NCI-H2081 (cell line): ENCODE results near the gene CHST11.

ENCODE experiments used
- DNase-seq, 2 experiments: peaks; one replicate each; lab custom pipeline; 2025; lab: John Stamatoyannopoulos, UW

The CHST11 gene

GRCh38 chr12:104460041-104460719, 3.4 kb downstream of the CHST11 start:
- DNase-seq: no peak

- no peak for DNase-seq
Observed at GRCh38 chr12:104460973-104461698, 4.4 kb downstream of the CHST11 start.

DNA sequence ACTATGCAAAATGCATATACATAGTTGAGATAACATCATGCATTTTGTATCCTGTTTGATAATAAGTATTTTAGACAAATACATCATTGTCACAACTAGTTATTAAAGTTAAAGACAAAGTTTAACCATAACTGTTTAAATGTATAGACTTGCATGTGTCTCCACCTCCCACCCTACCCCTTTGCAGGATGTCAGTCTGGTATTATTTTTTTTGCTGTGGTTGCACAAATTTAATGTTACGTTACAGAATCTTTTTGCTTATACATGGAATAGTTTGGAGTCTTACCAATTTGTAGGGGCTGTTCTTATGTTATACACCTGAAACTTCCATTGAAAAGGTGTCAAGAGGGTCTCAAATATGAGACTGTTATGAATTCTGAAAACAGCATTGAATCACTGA, 5.6 kb downstream of the CHST11 start:
- no peak for DNase-seq

- DNase-seq: no peak
Observed at GRCh38 chr12:104462931-104463339, 6.2 kb downstream of the CHST11 start.

DNA sequence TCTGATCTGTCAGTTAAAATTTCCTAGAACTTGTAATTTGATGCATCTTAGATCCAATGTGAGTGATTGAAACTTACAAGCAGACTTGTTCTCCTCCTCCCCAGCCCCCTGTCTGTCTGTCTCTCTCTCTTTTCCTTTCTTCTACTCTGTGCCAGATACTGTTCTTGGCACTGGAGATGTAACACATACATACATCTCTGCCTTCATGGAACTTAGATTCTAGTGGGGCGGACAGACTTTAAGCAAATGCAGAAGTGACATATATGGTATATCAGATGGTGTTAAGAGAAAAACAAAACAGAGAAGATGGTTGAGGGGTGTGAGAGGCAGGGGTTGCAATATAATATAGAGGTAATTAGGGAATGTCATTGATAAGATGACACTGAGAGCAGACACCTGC, 6.6 kb downstream of the CHST11 start:
- DNase-seq: no peak

DNA sequence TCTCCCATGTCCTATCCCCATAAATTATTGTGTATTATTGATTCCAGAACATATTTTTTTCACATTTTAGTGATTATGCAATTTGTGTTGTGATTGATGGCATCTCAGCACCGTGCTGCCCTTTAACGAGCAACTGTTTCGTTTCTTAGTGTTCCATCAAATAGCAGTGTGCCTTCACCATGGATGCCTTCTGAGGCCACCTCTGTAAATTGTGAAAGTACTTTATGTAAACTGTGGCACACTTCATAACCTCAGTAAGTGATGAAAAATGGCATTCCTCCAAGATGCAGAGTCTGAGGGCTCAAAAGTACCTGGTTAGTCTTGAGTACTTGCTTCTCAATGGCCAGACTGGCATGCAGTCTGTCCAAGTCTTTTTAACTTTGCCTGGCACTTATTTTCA, 8.2 kb downstream of the CHST11 start:
- DNase-seq: no peak

- DNase-seq: no peak
Observed at GRCh38 chr12:104466709-104467345, 10.1 kb downstream of the CHST11 start.

GRCh38 chr12:104467346-104467837, 10.6 kb downstream of the CHST11 start:
- DNase-seq: no peak

GRCh38 chr12:104468371-104468770, 11.6 kb downstream of the CHST11 start:
- no peak for DNase-seq

GRCh38 chr12:104469066-104469465, 12.3 kb downstream of the CHST11 start:
- DNase-seq: no peak

DNA sequence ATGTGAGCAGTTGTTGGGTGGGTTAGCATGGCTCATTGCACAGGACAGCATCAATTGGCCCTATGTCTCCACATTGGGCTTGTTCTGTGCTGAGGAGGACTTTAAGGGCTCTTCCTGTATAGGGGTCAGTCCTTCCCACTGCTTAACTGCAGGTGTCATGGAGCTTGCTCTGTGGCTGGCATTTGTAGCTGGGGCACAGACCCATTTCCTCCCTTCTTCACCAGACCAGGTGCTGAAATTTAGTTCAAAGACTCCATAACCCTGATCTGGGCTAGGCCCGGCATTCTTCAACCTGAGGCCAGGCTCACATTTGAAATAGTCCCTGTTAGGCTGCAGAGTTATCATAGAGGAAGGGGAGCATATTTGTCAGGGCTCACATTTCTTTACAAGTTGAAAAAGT, 12.8 kb downstream of the CHST11 start:
- no peak for DNase-seq

- no peak for DNase-seq
Observed at GRCh38 chr12:104470521-104470920, 13.8 kb downstream of the CHST11 start.

GRCh38 chr12:104471336-104471735, 14.6 kb downstream of the CHST11 start:
- DNase-seq: no peak

- no peak for DNase-seq
Observed at GRCh38 chr12:104472748-104473147, 16.0 kb downstream of the CHST11 start.

DNA sequence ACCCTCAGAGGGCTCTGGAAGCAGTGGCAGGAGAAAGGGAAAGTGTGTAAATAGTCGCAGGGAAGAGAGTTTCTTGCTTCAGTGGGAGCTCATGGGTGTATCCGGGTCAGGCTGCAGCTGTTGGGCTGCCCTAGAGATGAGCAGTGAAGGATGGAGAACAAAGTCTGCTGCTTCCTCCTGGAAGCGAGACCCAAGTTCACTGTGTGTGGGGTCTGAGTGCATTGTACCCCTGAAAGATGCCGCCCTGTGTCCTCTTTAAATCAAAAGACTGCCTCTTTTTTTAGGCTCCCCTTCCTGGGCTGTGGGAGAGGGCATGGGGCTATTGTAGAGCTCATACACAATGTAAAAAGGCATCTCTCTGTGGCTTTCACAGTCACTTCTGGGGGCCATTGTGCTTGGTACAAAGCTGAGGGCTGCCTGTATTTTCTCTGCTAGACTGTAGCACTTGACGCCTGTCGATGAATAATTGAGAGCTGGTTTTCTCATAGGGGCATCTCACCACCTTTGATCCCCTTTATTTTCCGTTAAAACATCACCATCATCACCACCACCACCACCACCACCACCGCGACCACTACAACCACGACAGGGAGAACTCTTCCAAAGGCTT, 16.7 kb downstream of the CHST11 start:
- no peak for DNase-seq

GRCh38 chr12:104475271-104475670, 18.5 kb downstream of the CHST11 start:
- DNase-seq: peak in 1 of 2 experiments; percentile 52

DNA sequence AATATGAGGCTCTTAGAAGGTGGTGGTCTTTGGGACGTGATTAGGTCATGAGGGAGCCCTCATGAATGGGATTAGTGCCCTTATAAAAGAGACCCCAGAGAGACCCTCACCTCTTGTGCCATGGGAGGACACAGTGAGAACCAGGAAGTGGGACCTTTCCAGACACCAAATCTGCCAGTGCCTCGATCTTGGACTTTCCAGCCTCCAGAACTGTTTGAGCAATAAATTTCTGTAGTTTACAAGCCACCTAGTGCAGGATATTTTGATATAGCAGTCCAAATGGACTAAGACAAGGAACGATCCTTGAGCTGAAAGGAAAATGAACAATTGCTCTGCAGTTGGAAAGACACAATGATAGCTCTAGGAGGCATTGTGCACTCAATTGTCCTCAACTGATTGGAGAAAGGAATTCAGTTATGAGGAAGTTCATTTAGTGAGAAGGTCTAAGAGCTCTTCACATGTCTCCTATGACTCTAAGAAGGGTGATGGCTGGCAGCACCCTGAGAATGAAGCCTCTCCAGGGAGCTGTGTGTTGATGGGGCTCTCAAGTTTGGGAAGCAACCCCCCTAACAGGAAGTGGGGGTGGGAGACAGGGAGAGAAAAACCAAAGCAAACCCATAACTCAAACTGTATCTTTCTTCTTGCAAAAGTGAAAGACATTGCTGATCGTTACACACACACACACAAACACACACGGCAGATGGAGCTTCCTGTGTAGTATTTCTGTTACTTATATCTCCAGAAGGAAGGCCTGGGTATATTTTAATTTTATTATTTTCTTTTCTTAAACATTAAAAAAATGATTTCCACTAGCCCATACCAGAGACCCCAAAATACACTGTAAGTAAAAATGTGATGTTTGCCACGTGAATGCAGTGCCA, 21.0 kb downstream of the CHST11 start:
- no peak for DNase-seq

GRCh38 chr12:104478396-104479122, 21.8 kb downstream of the CHST11 start:
- no peak for DNase-seq

DNA sequence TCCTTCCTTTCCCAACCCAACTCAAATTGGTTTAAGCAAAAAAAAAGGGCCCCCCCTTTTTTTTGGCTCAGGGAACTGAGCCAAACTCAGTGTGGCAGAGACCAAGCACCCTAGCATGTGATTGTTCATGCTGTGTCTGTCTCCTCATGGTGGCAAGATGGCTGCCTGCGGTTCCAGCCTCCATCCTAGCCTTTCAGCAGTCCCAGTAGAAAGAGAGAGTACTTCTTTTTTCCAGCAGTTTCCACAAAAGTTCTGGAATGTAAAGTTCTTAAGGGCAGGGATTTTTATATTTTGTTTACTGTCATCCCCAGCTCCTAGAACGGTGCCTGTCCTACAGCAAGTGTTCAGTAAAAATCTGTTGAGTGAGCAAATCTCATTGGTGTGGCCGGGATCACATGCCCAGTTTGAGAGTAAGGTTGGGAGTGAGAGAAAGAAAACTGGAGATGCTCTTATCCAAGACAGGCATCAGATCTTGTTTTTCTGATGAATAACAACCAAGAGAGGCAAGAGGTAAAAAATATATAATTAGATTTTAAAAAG, 22.4 kb downstream of the CHST11 start:
- DNase-seq: no peak

DNA sequence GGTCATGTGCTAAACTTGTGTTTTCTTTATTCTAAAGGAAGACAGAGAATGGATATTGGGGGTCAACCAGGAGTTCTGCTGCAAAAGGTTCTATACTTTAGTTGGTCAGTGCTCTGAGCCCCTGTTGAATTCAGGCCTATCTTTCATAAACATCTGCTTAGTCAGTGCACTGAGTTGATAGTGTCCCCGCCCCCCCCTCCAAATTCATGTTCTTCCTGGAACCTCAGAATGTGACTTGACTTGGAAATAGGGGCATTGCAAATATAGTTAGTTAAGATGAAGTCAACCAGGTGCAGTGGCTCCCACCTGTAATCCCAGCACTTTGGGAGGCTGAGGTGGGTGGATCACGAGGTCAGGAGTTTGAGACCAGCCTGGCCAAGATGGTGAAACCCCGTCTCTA, 23.3 kb downstream of the CHST11 start:
- DNase-seq: no peak
